ENCODE results near the gene SBK2.
"Not testable (repeated sequence)": the region's sequence is repeated elsewhere in the genome, so short reads cannot be mapped to it uniquely, and the experiment has no call there.

Gene SBK2

DNA sequence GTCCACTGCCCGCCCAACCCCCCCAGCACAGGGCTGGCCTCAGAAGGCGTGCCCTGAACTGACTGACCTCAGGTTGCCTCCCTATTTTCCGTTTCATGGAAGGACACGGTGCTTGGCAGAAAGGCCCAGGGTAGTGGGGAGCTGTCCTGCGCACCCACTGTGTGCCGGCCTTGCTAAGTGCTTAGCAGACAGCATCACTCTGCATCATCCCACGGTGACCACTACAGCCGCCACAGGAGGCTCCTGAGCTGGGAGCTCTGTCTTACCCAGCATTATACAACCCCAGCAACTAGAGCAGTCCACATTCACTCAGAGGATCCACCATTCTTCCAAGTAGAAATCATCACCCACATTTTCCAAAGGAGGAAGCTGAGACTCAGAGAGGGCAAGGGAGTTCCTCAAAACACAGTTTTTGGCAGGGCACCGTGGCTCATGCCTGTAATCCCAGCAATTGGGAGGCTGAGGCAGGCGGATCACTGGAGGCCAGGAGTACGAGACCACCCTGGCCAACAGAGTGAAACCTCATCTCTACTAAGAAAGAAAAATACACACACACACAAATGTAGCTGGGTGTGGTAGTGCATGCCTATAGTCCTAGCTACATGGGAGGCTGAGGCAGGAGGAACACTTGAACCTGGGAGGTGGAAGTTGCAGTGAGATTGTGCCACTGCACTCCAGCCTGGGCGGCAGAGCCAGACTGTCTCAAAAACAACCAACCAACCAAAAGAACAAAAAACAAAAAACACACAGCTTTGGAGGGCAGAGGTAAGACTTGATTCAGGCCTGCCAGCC, 1.6 kb downstream of the SBK2 start:
- DNase-seq (ENCODE audit: low read depth): no peak

- DNase-seq (ENCODE audit: low read depth): not testable (repeated sequence)
These were observed 2.7 kb downstream of the SBK2 start for GRCh38 chr19:55534280-55534679.

- no peak for DNase-seq (ENCODE audit: low read depth)
These were observed 5.9 kb downstream of the SBK2 start for GRCh38 chr19:55530996-55531395.

GRCh38 chr19:55529636-55530234, 7.2 kb downstream of the SBK2 start:
- no peak for DNase-seq (ENCODE audit: low read depth)

GRCh38 chr19:55528030-55528803, 8.7 kb downstream of the SBK2 start:
- DNase-seq (ENCODE audit: low read depth): no peak

GRCh38 chr19:55527197-55528029, 9.5 kb downstream of the SBK2 start:
- no peak for DNase-seq (ENCODE audit: low read depth)

GRCh38 chr19:55526216-55527196, 10.4 kb downstream of the SBK2 start:
- peak; percentile 79 for DNase-seq (ENCODE audit: low read depth)

DNA sequence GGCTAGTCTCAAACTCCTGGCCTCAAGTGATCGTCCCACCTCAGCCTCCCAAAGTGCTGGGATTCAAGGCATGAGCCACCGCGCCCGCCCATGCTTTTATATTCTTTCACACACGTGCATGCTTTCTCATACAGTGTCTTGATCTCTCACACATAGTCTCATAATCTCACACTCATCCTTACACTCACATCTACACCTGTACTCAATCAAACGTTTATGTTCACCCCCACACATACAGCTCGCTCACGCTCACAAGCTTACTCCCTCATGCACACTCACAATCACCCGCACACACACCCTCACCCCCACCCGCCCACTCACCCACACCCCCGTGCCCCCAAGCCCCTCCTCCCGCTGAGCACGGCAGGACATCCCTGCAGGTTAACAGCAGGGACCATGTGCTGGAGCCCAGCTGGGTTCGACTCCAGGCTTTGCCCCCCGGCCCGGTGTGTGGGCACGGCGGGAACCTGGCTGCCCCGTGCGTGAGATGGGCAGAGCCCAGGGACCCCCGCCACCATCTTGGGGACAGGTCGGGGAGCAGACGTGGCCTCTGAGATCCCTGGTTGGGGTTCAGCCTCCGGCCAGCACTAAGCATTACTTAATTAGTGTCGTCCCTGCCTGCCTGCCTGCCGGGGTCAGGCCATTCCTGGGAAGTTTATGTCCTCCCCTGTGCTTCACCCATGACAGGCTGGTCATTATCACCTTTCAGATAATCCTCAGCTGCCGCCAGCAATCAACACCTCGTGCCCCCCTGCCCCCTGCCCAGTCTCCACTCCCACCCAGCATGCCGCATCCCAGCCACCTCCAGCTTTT, 11.4 kb downstream of the SBK2 start:
- no peak for DNase-seq (ENCODE audit: low read depth)

DNA sequence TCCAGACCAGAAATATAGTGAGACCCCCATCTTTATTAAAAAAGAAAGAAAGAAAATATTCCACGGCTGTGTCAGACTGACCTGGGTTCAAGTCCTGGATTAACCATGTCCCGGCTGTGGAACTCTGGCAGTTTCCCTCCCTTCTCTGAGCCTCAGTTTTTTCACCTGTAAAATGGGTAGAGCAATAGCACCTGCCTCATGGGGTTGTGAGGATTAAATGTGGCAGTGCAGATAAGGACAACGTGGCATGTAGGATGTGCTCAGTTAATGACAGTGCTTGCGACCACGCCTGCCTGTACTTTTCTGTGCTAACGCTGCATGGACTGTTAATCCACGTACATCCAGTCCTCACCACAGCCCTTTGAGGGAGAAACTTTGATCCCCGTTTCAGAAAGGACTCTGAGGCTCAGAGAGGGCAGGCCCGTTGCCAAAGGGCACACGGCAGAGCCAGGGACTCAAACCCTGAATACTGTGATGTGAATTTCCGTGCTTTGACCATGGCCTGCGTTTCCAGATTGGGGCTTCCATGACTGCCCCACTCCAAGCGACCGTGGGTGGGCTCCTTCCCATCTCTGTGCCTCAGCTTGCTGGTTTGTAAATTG, 16.1 kb downstream of the SBK2 start:
- no peak for DNase-seq (ENCODE audit: low read depth)

DNA sequence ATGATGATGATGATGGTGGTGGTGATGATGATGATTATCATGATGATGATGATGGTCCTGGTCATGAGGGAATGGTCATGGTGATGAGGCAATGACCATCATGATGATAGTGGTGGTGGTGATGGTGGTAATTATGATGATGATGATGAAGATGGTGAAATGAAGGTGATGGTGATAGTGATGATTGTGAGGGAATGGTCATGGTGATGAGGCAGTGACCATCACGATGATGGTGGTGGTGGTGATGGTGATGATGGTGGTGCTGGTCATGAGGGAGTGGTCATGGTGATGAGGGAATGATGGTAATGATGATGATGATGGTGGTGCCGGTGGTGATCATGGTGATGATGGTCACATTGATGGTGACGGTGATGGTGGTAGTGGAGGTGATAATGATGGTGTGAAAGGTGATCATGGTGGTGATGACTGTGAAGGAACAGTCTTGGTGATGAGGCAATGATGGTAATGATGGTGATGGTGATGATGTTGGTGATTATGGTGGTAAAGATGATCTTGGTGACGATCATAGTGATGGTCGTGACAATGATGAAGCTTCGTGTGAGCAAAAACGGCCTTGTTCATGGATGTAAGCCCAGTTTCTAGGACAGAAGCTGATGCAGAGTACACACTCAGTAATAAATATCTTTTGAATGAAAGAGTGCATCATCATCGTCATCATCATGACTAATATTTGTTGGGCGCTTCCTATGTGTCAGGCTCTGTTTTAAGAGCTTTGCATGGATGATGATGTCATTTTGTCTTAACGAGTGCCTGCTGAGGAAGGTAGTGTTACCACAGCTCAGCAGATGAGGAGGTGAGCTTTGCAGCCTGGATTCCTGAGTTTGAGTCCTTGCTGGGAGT, 17.3 kb downstream of the SBK2 start:
- peak; percentile 94 for DNase-seq (ENCODE audit: low read depth)

- DNase-seq (ENCODE audit: low read depth): peak; percentile 84
These were observed 19.9 kb downstream of the SBK2 start for GRCh38 chr19:55516878-55517620.

GRCh38 chr19:55508120-55508519, 28.8 kb downstream of the SBK2 start:
- DNase-seq (ENCODE audit: low read depth): peak; percentile 91

DNA sequence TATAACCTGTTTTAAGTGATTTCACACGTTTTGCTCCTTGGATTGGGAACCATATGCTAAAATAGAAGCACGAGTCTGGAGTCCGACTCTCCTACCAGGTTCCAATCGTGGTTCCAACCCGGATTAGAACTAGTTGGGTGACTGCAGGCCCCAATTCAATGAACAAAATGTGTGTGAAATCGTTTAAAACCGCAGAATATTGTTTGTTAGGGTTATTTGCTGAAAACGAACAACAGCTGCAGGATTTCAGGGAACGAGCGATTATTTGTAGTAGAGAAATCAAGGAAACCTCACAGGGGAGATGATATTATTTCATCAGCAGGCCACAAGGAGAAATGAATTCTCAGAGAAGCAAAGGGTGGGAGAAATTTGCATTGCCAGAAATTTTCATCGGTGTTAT, 32.0 kb downstream of the SBK2 start:
- no peak for DNase-seq (ENCODE audit: low read depth)

DNA sequence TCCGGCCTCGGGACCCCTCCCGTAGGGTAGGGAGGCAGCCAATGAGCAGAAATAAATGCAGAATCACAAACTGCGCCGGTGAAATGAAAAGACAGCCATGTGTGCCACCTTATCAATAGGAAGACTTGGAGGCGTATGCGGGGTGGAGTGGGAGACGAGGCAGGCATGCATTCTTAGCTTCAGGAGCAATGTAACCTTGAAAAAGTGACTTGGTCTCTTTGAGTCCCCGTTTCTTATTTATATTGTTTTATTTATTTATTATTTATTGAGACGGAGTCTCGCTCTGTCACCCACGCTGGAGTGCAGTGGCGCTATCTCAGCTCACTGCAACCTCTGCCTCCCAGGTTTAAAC, 32.7 kb downstream of the SBK2 start:
- no peak for DNase-seq (ENCODE audit: low read depth)

GRCh38 chr19:55503502-55504251, 33.3 kb downstream of the SBK2 start:
- DNase-seq (ENCODE audit: low read depth): peak; percentile 81

GRCh38 chr19:55503157-55503501, 33.8 kb downstream of the SBK2 start:
- no peak for DNase-seq (ENCODE audit: low read depth)

DNA sequence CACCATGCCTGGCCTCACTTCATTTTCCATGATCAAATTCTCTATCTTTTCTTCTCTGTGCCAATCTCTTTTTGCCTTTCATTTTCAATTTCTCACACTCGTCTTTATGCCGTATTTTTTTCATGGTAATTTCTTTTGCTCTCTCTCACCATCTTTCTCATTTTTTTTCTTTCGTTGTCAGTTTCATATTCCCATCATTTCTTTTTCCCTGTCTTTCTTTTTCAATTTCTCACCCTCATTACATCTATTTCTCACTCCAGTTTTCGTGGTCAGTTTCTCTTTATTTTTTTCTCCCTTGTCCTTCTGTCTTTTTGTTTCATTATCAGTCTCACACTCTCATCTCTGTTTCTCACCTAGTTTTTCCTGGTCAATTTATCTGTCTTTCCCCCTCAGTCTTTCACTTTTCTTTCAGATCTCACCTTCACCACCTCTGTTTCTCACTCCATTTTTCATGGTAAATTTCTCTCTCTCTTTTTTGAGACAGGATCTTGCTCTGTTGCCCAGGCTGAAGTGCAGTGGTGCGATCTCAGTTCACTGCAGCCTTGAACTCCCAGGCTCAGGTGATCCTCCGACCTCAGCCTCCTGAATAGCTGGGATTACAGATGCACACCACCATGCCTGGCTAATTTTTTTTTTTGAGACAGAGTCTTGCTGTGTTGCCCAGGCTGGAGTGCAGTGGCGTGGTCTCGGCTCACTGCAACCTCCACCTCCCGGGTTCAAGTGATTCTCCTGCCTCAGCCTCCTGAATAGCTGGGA, 34.6 kb downstream of the SBK2 start:
- no peak for DNase-seq (ENCODE audit: low read depth)

Measured in amniotic epithelial cell (primary cell).